GM19395 (cell line): ENCODE measurements around the gene POLD4.

Source experiments
- ATAC-seq: cut with Tn5 transposase; IDR thresholded peaks from one replicate; pipeline ENCODE4 v1.9.1; 2021; ENCODE audit warnings: mild to moderate bottlenecking, moderate library complexity; ENCODE audit not compliant: unreplicated experiment

The POLD4 gene

DNA sequence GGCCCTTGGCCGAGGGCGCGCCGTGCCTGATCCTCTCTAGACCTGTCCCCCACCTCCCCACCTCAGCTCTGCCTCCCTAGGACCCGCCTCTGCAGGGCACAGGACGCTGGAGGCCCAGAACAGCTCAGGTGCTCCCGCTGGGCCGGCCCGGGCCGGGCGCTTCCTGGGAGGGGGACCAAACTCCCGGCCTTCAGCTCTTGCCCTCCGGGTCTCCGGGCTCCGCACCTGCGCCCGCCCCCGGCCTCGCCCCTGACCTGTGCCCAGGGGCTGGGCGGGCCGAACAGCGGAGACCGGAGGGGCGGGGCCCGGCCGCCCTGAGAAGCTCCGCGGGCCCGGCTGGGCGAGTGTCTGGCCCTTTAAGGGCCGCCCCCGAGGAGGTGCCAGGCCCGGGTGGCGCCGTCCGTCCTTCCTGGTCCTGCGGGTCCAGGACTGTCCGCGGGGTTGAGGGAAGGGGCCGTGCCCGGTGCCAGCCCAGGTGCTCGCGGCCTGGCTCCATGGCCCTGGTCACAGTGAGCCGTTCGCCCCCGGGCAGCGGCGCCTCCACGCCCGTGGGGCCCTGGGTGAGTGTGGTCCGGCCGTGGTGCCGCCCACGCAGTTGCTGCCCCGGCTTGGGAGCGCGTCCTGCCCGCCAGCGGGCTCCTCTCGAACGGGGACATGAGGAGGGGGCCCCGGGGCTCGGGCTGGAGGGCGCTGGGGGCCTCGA is 50.1 kb downstream of the POLD4 start, which contains the start of gene SSH3:
Gene SSH3, plus strand, starts transcription at position 399 of the 703 bp plus-strand sequence. Its CDS starts 96 bp downstream, at position 495.
- ATAC-seq: no peak

DNA sequence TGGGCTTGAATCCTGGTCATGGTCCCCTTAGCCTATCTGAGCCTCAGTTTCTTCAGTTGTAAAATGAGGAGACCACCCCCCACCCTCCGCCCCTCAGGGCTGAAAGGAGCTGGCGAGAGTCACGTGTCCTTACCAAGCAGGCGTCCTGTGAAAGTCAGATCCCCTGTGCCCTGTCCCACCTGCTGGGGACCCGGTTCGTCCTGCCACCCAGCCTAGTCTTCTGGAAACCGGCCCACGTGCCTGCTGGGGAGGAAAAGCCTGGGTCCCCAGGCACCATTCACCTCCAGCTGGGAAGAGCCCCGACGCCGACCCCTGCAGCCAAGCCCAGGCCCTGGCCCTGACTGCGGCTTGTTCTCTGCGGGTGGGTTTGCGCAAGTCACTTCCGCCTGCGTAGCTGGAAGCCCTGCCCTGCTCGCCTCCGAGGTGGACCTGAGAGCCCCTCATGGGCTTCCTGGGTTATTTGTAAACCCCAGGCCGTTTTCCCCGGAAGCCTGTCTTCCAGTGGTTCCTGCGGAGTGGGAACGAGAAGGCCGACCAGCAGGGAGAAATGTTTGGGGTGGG is 50.7 kb downstream of the POLD4 start:
- ATAC-seq: no peak

DNA sequence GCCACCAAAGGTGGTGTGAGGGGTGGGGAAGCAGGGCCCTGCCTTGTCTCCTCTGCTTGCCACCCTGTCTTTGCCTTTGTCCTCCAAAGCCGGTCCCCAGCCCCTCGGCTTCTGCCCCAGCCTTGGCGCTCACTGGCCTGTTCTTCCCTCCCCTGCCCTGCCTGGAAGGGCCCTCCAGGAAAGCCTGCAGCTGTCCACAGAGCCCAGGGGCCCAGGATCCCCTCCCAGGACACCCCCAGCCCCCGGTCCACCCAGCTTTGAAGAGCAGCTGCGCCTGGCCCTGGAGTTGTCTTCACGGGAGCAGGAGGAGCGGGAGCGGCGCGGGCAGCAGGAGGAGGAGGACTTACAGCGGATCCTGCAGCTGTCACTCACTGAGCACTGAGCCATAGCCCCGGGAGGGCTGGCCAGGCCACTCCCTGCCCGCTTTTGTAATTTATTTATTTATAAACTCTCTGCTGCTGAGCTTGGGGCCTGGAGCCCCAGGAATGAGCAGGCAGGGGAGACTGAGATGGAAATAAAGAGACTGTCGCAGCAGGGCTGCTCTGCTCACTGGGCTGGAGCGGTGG is 51.3 kb downstream of the POLD4 start:
- ATAC-seq: no peak

DNA sequence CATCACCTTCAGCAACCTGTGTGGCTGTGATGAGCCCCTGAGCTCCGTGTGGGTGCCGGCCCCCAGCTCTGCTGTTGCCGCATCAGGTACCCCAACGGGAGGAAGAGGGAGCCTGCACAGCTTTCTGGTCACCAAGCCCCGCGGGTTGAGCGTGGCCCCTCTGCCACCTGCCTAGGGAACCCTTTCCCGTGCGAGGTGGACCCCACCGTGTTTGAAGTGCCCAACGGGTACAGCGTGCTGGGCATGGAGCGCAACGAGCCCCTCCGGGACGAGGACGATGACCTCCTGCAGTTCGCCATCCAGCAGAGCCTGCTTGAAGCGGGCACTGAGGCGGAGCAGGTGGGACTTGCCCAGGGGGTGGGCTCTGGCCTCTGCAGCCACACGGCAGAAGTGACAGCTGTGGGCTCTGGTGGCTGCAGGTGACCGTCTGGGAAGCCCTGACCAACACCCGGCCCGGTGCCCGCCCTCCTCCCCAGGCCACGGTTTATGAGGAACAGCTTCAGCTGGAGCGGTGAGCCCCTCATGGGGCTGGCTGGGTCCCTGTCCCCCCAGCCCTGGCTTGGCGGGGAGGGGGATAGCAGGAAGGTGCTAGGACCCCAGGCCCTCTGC is 51.9 kb downstream of the POLD4 start:
- no peak for ATAC-seq
